Measurements from ENCODE around the gene ABCC10.

Gene ABCC10

GRCh38 chr6:43468748-43469681, 41.7 kb downstream of the ABCC10 start:
- no peak for DNase-seq (ENCODE audit: low spot score)

- no peak for DNase-seq (ENCODE audit: low spot score)
These were observed 42.6 kb downstream of the ABCC10 start for GRCh38 chr6:43469947-43470346.

DNA sequence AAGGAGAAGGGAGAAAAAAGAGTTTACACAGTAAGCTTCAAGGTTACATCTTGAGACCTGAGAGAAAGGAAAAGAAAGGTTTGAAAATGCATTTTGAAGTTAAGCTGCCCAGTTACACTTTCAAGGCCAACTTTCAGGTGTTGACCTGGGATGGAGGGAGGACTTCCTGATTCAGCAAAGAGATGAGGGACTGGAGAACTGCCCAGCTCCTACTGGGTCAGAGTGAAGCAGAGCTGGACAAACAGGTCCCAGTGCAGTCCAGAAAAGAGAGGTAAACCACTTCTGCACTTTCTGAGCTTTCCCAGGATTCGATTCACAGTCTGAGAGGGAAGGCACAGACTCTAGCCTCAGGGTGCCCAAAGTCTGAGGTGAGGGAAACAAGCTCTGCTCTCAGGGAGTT, 44.1 kb downstream of the ABCC10 start:
- no peak for DNase-seq (ENCODE audit: low spot score)

DNA sequence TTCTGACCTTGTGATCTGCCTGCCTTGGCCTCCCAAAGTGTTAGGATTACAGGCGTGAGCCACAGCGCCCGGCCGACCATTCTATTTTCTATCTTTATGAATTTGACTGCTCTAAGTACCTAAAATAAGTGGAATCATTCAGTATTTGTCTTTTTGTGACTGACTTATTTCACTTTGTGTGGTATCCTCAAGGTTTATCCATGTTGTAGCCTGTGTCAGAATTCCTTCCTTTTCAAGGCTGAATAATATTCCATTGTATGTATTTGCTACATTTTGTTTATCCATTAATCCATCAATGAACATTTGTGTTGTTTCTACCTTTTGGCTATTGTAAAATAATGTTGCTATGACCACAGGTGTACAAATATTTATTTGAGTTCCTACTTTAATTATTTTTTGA, 45.2 kb downstream of the ABCC10 start:
- DNase-seq (ENCODE audit: low spot score): no peak

- no peak for DNase-seq (ENCODE audit: low spot score)
These were observed 48.2 kb downstream of the ABCC10 start for GRCh38 chr6:43475516-43475915.

- no peak for DNase-seq (ENCODE audit: low spot score)
These were observed 49.4 kb downstream of the ABCC10 start for GRCh38 chr6:43476746-43477145.

- DNase-seq (ENCODE audit: low spot score): peak; percentile 82
These were observed 50.1 kb downstream of the ABCC10 start, which contains the start of gene TJAP1 for GRCh38 chr6:43477235-43478007. Gene TJAP1, plus strand, starts transcription at chr6:43477570. Its CDS starts 21,432 bp downstream, at chr6:43499002.

- no peak for DNase-seq (ENCODE audit: low spot score)
These were observed 50.6 kb downstream of the ABCC10 start for GRCh38 chr6:43478008-43478372.

DNA sequence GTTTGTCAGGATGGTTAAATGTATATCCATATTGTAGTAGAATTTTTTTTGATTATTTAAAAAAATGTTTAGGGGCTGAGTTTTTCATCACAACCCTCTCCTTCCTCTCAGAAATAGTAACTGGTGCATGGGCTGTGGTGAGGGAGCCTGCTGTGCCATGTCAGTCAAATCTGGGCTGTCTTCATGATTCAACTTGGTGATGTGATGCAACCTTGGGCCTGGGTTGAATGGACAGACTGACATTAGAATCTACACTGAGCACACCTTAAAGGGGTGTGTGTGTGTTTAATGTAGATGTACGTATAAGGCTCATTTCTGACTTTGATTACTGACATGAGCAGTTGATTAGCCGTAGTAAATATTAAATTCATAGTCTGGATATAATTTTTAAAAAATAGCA, 53.7 kb downstream of the ABCC10 start:
- DNase-seq (ENCODE audit: low spot score): no peak

- DNase-seq (ENCODE audit: low spot score): no peak
These were observed 54.4 kb downstream of the ABCC10 start for GRCh38 chr6:43481591-43482236.

DNA sequence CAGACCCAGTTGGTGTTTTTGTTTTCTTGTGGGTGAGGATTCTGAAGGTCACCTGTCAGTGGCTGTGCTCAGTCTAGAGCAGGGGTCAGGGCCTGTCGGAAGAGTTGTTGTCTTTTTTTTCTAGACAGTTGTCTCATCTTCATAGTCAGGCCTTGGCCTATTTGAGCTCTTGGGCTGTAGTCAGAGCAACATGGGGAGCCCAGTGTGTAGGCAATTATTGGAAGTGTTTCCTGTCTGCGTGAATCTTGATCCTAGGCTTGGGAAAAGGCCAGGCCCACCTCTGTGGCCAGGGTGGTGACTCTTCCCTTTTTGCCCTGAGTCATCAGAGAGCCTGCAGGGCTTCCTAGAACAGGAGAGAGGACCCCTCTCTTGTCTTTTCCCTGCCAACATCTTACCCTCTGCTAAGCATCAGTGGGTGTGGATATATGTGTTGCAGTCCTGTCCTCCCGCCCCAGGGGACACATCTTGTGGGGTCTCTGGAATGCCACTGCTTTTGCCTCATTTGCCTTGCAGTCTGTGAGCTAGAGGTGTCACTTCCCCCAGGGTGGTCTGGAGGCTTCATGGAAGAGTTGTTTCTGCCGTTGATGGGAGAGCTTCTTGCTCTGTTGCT, 61.4 kb downstream of the ABCC10 start:
- DNase-seq (ENCODE audit: low spot score): no peak

DNA sequence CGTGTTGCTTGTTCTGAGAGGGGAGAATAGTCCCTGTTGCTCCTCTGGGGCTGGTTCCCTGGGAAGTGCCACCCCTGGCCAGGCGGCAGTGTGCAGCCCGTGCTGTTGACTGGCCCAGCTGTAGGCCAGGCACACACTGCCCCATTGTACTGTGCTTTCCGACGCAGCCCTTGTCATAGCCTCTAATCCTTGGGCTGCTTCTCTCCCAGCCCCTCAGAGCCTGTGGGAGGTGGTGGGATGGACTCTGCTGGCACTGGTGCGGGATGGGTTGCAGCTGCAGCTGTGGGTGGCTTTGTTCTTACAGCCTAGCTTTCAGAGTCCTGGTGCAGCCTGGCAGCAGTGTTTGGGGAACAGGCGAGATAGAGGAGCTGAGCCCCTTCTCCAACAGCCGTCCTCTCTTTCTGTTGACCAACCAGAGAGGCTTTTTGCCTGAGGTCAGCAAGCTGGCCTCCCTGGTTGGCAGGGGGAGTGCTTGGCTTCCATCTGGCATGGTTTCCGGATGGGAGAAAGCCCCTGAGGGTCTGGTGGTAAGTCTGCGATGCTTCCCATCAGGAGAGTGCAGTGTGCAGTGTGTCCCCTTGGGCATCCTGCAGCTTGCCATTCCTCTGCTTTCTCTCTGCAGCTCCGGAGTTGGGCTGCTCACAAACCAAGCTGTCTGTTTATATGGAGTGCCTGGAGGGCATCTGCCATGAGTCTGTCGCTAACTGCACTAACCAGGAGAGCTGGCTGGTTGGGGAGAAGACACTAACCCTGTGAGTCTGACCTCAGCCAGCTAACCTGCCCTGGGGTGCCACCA, 62.1 kb downstream of the ABCC10 start:
- peak; percentile 99 for DNase-seq (ENCODE audit: low spot score)

- DNase-seq (ENCODE audit: low spot score): peak; percentile 44
These were observed 63.2 kb downstream of the ABCC10 start for GRCh38 chr6:43490523-43490939.

DNA sequence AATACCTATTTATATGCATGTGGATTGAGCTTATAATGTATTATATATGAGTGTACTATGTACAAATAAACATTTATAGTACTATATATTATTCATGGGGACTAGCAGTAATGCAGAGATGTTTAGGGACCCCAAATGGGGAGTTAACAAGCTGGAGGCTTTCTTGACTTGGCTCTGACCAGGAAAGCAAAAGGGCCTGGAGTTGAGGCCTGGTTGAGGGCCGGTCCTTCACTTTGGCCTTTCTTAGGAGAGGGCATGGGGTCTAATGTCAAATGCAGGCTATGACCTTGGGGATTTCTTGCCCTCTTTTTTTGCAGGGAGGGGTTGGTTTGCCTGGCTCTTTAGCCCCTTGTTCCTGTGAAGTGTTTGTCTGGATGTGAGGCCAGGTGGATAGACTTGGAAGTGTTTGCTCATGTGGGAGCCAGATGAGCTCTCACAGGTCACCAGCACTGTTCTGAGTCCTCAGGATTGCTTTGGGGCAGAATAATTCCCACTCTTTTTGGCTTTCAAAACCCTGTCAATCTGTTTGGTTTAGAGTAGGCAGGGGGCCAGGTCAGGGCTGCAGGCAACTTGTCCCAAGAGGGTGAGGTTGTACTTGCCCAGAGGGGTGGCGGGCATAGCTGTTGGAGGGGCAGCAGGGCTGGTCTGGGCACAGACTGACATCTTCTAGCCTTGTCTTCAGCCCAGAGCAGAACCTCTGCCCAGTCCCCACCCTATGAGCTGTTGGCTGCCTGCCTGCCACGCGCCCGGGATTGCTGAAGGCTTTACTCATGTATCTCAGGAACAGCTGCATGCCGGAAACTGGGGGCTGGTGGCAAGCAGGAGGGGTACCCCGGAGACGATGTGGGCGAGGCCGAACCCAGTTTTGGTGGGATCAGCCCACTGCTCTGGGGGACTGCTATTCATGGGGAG, 64.7 kb downstream of the ABCC10 start:
- DNase-seq (ENCODE audit: low spot score): peak; percentile 89

GRCh38 chr6:43492673-43493072, 65.3 kb downstream of the ABCC10 start:
- no peak for DNase-seq (ENCODE audit: low spot score)

- DNase-seq (ENCODE audit: low spot score): no peak
These were observed 65.9 kb downstream of the ABCC10 start for GRCh38 chr6:43493230-43493629.

GRCh38 chr6:43493833-43494232, 66.5 kb downstream of the ABCC10 start:
- peak; percentile 70 for DNase-seq (ENCODE audit: low spot score)

DNA sequence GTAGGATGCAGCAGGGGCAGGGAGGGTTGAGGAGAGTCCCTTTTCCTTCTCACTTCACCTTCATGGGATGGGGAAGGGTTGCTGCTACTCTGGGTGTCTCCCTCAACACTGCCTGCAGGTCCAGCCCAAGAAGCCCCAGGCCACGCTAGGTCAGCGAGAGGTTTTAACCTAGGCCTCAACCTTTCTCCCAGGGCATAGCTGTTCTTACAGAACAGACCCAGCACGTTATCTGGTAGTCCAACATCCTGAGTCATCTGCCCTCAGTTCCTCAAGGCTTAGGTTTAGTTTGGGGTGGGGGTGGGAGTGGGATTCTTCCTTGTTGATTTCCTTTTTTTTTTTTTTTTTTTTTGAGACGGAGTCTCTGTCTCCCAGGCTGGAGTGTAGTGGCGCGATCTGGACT, 67.0 kb downstream of the ABCC10 start:
- no peak for DNase-seq (ENCODE audit: low spot score)

DNA sequence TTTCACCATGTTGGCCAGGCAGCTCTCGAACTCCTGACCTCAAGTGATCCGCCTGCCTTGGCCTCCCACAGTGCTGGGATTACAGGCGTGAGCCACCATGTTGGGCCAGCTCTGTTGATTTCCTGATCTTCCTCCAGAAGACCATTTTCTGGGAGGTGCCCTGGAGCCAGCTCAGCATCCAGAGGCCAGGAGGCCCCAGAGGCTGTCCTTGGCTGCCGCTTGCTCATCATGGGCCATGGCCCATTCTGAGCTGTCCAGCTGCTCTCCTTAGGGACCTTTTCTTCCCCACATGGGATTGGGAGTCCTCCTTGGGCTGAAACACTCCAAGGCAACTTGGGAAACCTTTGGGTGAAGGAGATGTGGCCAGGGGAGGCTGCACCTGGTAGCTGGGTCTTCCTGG, 67.4 kb downstream of the ABCC10 start:
- no peak for DNase-seq (ENCODE audit: low spot score)

GRCh38 chr6:43495409-43495941, 68.1 kb downstream of the ABCC10 start:
- no peak for DNase-seq (ENCODE audit: low spot score)
